GM21576 (cell line): ENCODE data around the gene KCNN1.
"Not testable (repeated sequence)": the region's sequence is repeated elsewhere in the genome, so short reads cannot be mapped to it uniquely, and the experiment has no call there.

Source experiments
- ATAC-seq: cut with Tn5 transposase; IDR thresholded peaks from one replicate; pipeline ENCODE4 v1.9.1; 2021; ENCODE audit warnings: mild to moderate bottlenecking, moderate library complexity; ENCODE audit not compliant: unreplicated experiment

The KCNN1 gene

GRCh38 chr19:17967257-17968051 lies 547 bp downstream of the KCNN1 start:
- ATAC-seq, result no peak

- no peak for ATAC-seq
These were observed 1.5 kb downstream of the KCNN1 start for GRCh38 chr19:17968362-17968761.

DNA sequence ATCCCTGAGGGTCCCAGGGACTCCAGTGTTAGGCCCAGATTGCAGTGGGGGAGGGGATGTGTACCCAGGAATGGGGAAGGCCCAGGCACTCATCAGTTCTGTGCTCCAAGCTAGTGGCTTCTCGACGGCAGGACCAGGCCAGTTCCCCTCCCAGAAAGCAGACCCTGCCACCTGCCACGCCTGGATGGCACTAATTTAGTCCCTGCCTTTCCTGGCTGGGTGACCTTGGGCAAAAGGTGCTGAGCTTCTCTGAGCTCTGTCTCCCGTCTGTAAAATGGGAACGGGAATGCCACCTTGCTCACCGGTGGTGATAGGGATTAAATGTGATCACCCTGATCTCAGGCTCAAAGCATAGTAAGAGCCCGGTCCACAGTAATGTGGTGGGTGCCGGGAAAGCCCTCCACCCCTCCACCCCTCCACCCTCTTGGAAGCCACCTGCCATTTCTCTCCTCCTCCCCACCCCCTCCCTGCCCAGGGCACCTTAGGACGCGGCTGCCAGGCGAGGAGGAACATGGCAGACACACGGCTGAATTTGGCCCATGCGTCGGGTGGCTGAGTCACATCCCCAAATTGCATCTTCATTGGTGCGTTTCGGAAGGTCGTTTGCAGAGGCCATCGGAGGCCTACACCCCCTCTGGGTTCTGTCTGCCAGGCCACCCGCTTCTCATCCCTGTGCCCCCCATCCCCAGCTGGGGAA lies 2.3 kb downstream of the KCNN1 start:
- no peak for ATAC-seq

DNA sequence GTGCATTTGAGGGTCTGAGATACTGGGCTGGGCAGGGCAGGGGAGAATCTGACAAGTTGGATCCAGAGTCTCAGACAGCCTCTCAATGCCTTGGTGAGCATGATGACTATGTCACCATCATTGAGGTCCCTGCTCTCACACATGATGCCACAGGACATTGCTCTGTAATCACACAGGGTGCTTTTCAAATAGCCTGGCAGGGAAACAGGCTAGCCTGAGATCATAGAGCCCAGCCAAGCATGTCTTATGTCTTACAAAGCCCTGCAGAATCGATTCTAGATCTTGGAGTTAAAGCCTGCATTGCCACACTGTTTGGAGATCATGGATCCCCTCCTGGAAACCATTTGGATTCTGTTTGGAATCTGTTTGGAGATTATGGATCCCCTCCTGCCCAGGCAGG lies 5.3 kb downstream of the KCNN1 start:
- ATAC-seq, result no peak

- ATAC-seq, result no peak
These were observed 6.9 kb downstream of the KCNN1 start for GRCh38 chr19:17973759-17974158.

DNA sequence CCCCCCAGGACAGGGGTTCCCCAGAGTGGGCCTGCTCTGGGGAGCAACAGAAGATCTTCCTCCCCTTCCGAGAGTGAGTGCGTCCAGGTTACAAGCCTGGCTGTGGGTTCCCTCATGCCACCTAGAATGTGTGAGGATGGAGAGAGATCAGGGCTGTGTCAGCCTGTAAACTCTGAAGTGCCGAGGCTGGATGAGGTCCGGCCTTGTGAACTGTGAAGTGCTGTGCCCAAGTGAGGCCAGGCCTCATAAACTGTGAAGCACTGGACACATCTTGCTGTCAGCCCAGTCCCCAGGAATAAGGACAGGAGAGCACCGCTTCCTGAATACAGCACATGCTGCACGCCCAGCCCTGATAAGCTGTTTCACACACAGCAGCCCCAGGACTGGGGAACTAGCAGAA lies 7.6 kb downstream of the KCNN1 start:
- ATAC-seq, result no peak

DNA sequence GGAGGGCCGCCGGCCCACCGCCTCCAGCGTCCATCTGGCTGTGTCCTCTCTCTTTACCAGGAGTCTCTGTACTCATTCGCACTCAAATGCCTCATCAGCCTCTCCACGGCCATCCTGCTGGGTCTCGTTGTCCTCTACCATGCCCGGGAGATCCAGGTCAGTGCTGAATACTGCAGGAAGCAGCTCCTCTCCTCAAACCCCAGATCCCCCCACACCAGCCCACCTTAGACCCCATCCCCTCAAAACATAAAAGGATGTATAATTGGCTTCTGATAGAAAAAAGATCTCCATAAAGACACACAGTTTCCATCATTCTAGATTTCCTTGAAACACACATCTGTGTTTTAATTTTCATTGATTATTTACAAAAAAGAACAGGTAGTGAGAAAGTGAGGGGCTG lies 8.1 kb downstream of the KCNN1 start:
- ATAC-seq, result no peak

GRCh38 chr19:17977021-17977420 lies 10.1 kb downstream of the KCNN1 start:
- no peak for ATAC-seq

- ATAC-seq, result no peak
These were observed 10.6 kb downstream of the KCNN1 start for GRCh38 chr19:17977488-17977887.

- no peak for ATAC-seq
These were observed 14.7 kb downstream of the KCNN1 start for GRCh38 chr19:17981611-17982010.

DNA sequence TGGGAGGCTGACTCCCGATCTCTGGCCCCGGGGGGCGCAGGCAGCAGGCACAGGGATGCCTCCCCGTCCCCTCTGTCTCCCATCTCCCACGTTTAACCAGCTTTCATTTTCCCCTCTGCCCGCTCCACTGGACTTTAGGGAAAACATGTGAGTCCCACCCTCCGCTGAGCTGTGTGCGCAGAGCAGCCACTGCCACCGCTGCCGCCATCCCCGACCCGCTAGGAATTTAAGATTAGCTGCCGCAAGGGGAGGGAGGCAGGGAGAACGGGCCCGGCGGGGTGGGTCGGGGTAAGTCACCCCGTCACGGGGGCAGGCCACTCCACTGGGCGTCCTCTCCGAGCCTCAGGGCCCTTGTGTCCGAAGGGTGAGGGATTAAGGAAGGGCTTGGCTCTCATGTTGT lies 15.5 kb downstream of the KCNN1 start:
- ATAC-seq, result no peak

DNA sequence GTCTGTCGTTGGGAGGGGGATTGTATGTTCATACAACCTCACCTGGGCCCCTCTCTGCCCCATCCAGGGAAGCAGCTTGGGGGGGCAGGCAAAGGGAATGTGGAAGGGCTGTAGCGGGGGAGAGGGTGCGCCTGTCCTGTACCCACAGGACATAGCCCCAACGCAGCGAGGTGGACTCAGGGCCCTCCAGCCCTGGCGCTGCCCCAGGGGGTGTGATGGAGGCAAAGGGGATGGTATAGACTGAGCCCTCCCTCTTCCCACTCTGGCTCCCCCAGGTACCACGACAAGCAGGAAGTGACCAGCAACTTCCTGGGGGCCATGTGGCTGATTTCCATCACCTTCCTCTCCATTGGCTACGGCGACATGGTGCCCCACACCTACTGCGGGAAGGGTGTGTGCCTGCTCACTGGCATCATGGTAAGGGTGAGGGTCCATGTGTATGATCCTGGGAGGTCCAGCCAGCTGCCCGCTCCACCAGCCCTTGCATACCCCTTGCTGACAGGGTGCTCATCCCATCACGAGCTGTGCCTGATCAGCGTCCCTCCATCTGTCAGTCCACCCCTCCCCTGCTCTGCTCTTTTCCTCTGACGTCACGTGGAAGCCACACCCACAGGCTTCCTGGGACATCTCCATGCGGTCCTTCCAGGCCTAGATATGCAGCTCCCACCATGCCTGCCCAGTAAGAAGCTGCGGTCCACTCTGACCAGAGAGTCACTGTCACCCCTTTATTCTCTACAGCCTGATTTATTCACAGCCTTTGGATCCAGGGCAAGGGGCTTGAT lies 18.3 kb downstream of the KCNN1 start:
- ATAC-seq, result no peak

- ATAC-seq, result not testable (repeated sequence)
These were observed 19.7 kb downstream of the KCNN1 start for GRCh38 chr19:17986569-17986968.

GRCh38 chr19:17988161-17988560 lies 21.3 kb downstream of the KCNN1 start:
- no peak for ATAC-seq

- no peak for ATAC-seq
These were observed 22.7 kb downstream of the KCNN1 start for GRCh38 chr19:17989425-17990094.

- no peak for ATAC-seq
These were observed 26.3 kb downstream of the KCNN1 start for GRCh38 chr19:17993076-17993813.

DNA sequence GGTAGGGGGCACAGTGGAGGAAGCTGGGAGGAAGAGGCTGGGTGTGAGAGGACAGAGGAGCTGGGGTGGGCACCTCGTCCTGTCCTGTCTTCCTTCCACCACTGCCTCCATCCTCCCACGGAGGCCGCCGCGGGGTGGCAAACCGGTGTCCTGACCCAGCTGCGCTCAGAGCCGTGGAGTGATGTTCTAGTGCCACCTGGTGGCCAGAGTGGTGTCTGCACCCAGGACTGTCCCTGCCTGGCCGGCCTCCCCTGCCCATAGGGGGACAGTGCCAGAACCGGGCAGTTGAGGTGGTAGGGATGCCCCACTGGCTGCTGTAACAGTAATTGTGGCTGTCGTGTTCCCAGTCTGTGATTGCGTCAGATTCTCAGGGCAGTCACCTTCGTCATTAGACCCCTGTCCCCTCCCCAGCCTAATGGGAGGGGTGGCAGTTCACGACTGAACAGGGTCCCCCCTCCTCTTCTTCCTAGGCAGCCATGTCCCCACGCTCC lies 30.0 kb downstream of the KCNN1 start:
- no peak for ATAC-seq

DNA sequence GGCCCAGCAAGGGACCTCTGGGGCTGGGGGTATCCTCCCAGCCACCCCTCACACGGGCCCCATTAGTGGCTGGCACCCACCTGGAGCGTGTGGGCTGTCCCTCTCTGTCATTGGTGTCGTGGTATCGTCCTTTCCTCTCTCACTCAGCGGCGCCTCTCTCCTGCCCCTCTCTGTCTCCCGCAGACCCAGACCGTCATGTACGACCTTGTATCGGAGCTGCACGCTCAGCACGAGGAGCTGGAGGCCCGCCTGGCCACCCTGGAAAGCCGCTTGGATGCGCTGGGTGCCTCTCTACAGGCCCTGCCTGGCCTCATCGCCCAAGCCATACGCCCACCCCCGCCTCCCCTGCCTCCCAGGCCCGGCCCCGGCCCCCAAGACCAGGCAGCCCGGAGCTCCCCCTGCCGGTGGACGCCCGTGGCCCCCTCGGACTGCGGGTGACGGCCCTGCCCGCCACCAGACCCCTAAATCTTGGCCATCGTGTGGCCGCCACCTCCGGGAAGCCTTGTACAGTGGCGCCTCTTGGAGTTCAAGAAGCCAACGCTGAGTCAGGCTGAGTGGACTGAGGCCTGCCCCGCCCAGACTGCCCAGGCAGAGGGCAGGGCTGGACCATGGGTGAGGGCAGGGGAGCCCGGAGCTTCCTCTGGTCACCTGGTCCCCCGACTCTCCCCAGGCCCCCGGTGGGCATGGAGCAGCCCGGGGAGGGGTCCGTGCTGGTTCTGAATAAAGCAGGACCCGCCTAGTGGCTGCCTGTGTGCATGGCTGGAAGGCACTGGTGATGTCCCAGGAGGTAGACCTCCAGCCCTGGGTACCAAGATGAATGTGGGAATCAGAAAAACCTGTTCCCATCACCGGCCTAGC lies 31.3 kb downstream of the KCNN1 start:
- no peak for ATAC-seq

- ATAC-seq, result no peak
These were observed 31.9 kb downstream of the KCNN1 start for GRCh38 chr19:17998827-17999150.
